Spleen (tissue), 11 donors: ENCODE results near the gene YOD1. TPM values are rescaled to one million over a fixed set of nuclear protein-coding genes. Genes with fewer than 3 reads are reported as not detected.
A peak's percentile ranks its signal among the peaks of the same experiment; 100 is the strongest.

Experiments
- DNase-seq: peaks from one replicate; pipeline ENCODE4 v3.0.0-alpha.2; 2020
- H3K27ac ChIP-seq, 8 donors: fragments of 200-600 bp; sonication (generic) in 7 of 8; 1 replicate in 4 of 8; 2 replicates in 4 of 8; pipeline versions ENCODE4 v1.5.0 to v1.8.0; 2016 to 2021; ENCODE audit warnings: inconsistent platforms in 4 of 8, mild to moderate bottlenecking in 4 of 8, moderate library complexity in 1 of 8
- H3K27me3 ChIP-seq, 7 donors: fragments of 200-600 bp; sonication (generic) in 6 of 7; replicated peaks in 1 of 7; 1 replicate in 4 of 7; 2 replicates in 3 of 7; pipeline versions ENCODE4 v1.5.0 to v1.8.0; 2016 to 2021; ENCODE audit warnings: inconsistent platforms in 3 of 7, mild to moderate bottlenecking in 1 of 7
- H3K36me3 ChIP-seq, 6 donors: fragments of 200-600 bp; sonication (generic) in 5 of 6; 1 replicate in 4 of 6; 2 replicates in 2 of 6; pipeline versions ENCODE4 v1.5.0 to v1.8.0; 2016 to 2021; ENCODE audit warnings: inconsistent platforms in 2 of 6
- H3K4me1 ChIP-seq, 6 donors: fragments of 200-600 bp; sonication (generic) in 5 of 6; 1 replicate in 3 of 6; 2 replicates in 3 of 6; pipeline versions ENCODE4 v1.5.0 to v1.8.0; 2016 to 2021; ENCODE audit warnings: inconsistent platforms in 3 of 6
- H3K4me3 ChIP-seq, 8 donors: fragments of 200-600 bp; sonication (generic) in 7 of 8; 1 replicate in 4 of 8; 2 replicates in 4 of 8; pipeline versions ENCODE4 v1.5.0 to v1.8.0; 2016 to 2021; ENCODE audit warnings: inconsistent platforms in 4 of 8, mild to moderate bottlenecking in 4 of 8, moderate library complexity in 2 of 8
- H3K9me3 ChIP-seq, 8 donors: fragments of 200-600 bp; sonication (generic) in 7 of 8; 1 replicate in 4 of 8; 2 replicates in 4 of 8; pipeline versions ENCODE4 v1.5.0 to v1.8.0; 2016 to 2021; ENCODE audit warnings: inconsistent platforms in 4 of 8
- CTCF ChIP-seq, 11 experiments: fragments of 200-600 bp in 7 of 11; fragments of 450-650 bp in 4 of 11; sonication (generic) in 4 of 11; IDR thresholded peaks in 8 of 11; conservative IDR thresholded peaks in 3 of 11; 1 replicate in 7 of 11; 2 replicates in 4 of 11; pipeline versions ENCODE4 v1.4.0 to v1.8.0; 2016 to 2021; ENCODE audit warnings: antibody characterized with exemption in 11 of 11, inconsistent platforms in 4 of 11, mild to moderate bottlenecking in 1 of 11
- POLR2A ChIP-seq, 3 donors: fragments of 450-650 bp; IDR thresholded peaks; one replicate each; pipeline ENCODE4 v1.5.1; 2017; ENCODE audit warnings: antibody characterized with exemption in 3 of 3, mild to moderate bottlenecking in 1 of 3
- POLR2AphosphoS5 ChIP-seq, 3 donors: sonication (generic); formaldehyde crosslinking; IDR thresholded peaks; one replicate each; pipeline ENCODE4 v1.5.1; 2017; ENCODE audit warnings: antibody characterized with exemption in 3 of 3
- WGBS, 5 donors: extraction: QIAGEN DNeasy Blood & Tissue Kit in 3 of 5; methylation state at CpG; one replicate each; pipeline versions ENCODE4 v1.1.5 to v1.1.7; 2013 to 2018; 5-methylcytosine and 5-hydroxymethylcytosine counted together
- intact Hi-C: fragments of 100-400 bp; cut with DNase I; formaldehyde crosslinking; loops from one replicate; pipeline ENCODE4 v1.15.0; 2023; ENCODE audit warnings: low total_unique reads
- polyA plus RNA-seq, 3 donors: library from polyadenylated mRNA; stranded (reverse); fragments of 200-250 nt; gene quantifications; one replicate each; pipeline ENCODE4 v1.2.1, GENCODE V29; 2013
- total RNA-seq, 7 donors: library from RNA; depleted of rRNA in 3 of 7; stranded (reverse); fragments of >200 nt in 3 of 7; fragmentation: NEBNext Ultra II Directional in 4 of 7; extraction: Animal tissue kit (Norgen Biotek cat#: 25700) in 4 of 7; gene quantifications; one replicate each; pipeline versions ENCODE4 v1.1.0 to v1.2.1, GENCODE V29; 2016 to 2021
- donor health status: healthy with polysubstance abuse.
- donor health status: DM: no; HTN: no; CAD: no; lungs with moderate emphysema.
- donor health status: DM: no; HTN: no; CAD: no.
- donor health status: Bipolar disorder and iron deficiency.
- donor health status: healthy.
- donor health status: DM: no; HTN: no; CAD: no.
- donor health status: DM: yes; HTN: yes; CAD: no.

The YOD1 gene
- total and polyA plus RNA-seq, 10 donors, result 2.8 to 23.2 (median 11.8) TPM

- Histone ChIP-seq H3K4me1 (peaks cover 0 to 18% (median 3%) of the 10 kb centered on the region in 6 donors), H3K4me3 (no peak overlapping the region), H3K9me3 (no peaks in the 10 kb centered on the region), H3K36me3 (peaks cover 0 to 87% (median 6%) of the 10 kb centered on the region in 6 donors), H3K27ac (peak overlapping the region in 1 of 8 donors; percentile 21), H3K27me3 (no peaks in the 10 kb centered on the region)
- DNase-seq, result no peak
- intact Hi-C loops, result loop anchor here (10.0 kb wide), 1 partner anchor 73 kb away; no protein-coding TSS in a partner anchor
- TF ChIP-seq POLR2AphosphoS5 (IDR thresholded peaks at IDR 0.05), result peak in 1 of 3 donors; percentile 70
- TF ChIP-seq POLR2A (IDR thresholded peaks at IDR 0.05), result no peak
- TF ChIP-seq CTCF (IDR thresholded peaks at IDR 0.05 in 8 of 11, conservative IDR thresholded peaks at IDR 0.05 in 3 of 11), result peak; percentile 81 to 93 (median 86)
- 49 to 59% (median 51%) methylated on average over 6 of the region's 6 CpGs for WGBS, 5 donors
Observed at GRCh38 chr1:207077470-207078377, 26.7 kb upstream of the YOD1 start.

DNA sequence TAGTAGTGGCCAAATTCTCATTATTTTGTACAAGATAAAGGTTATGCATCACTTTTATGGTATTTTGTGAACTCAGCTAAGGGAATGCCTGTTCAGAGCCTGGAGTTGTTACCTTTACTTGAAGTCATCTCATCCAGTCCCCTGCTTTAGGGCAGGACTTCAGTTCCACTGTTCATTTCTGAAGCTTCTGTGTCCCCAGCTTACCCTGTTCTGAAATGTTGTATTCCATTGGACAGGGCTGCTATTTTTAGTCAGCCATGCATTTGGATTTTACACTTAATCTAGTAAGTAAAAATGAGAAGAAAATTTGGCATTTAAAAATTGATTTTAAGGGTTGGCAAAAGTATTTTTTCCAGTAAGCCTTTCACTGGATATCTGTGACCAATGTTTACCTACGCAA is 26.0 kb upstream of the YOD1 start:
- no peak for DNase-seq
- H3K36me3 ChIP-seq, result peaks cover 0 to 90% (median 10%) of the 10 kb centered on the region in 6 donors
- TF ChIP-seq POLR2AphosphoS5 (IDR thresholded peaks at IDR 0.05) (no peak), POLR2A (IDR thresholded peaks at IDR 0.05) (no peak)
- H3K27me3 ChIP-seq, result no peaks in the 10 kb centered on the region
- intact Hi-C loops, result loop anchor here (10.0 kb wide), 1 partner anchor 72 kb away; no protein-coding TSS in a partner anchor
- peaks cover 0 to 21% (median 3%) of the 10 kb centered on the region in 6 donors for H3K4me1 ChIP-seq
- 98 to 100% (median 99%) methylated on average over 1 of the region's 1 CpG for WGBS, 5 donors
- peak overlapping the region in 1 of 8 donors; percentile 21 for H3K27ac ChIP-seq
- H3K4me3 ChIP-seq, result no peak overlapping the region
- no peaks in the 10 kb centered on the region for H3K9me3 ChIP-seq

GRCh38 chr1:207076181-207076955 is 25.4 kb upstream of the YOD1 start:
- H3K36me3 ChIP-seq, result peaks cover 0 to 90% (median 15%) of the 10 kb centered on the region in 6 donors
- H3K4me1 ChIP-seq, result peaks cover 0 to 27% (median 3%) of the 10 kb centered on the region in 6 donors
- no peaks in the 10 kb centered on the region for H3K9me3 ChIP-seq
- 70 to 83% (median 79%) methylated on average over 5 of the region's 5 CpGs for WGBS, 5 donors
- H3K27ac ChIP-seq, result peak overlapping the region in 1 of 8 donors; percentile 21
- no peak overlapping the region for H3K4me3 ChIP-seq
- TF ChIP-seq CTCF (IDR thresholded peaks at IDR 0.05 in 8 of 11, conservative IDR thresholded peaks at IDR 0.05 in 3 of 11) (no peak), POLR2A (IDR thresholded peaks at IDR 0.05) (no peak), POLR2AphosphoS5 (IDR thresholded peaks at IDR 0.05) (no peak)
- no peak for DNase-seq
- intact Hi-C loops, result loop anchor here (10.0 kb wide), 1 partner anchor 72 kb away; no protein-coding TSS in a partner anchor
- H3K27me3 ChIP-seq, result no peaks in the 10 kb centered on the region

DNA sequence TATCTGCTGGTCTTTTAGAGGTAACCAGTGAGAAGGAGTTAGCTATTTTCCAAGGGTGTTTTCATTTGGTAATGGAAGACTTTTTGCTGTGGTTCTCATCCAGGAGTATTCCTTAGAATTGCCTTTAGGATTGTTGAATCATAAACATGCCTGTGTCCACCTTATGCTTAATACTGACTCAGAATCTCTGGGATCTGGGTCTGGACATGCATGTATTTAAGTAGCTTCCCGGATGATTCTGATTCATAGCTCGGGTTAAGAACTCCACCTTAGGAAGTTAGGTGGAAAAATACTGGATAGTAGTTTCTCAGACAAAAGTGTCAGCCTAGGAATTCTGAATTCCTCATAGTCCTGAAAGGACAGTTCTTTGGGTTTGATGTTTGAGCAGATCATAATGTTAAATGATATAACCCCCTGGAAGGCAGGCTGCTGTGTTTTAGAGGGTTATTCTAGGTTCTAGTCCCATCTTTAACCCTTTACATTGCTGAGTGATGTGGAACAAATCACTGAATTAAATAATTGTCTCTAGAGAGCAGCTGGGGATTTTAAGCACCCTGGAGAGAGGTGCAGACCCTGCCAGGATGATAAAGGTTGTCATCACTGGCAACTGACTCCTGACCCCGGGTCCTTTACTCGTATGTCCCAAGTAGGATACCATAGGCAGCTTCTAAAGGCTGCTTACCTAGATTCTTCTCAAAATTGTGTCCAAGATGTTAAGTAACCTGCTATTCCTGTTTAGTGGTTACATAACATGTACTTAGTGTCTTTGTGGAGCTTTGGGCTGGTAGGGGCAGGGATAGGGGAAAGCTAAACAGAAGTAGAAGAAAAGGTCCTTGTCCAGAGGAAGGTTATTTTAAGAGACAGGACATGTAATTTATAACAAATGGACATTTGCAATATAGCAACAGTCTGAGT is 23.2 kb upstream of the YOD1 start:
- 84 to 94% (median 91%) methylated on average over 4 of the region's 4 CpGs for WGBS, 5 donors
- DNase-seq, result no peak
- H3K36me3 ChIP-seq, result peaks cover 0 to 90% (median 20%) of the 10 kb centered on the region in 6 donors
- no peak overlapping the region for H3K27ac ChIP-seq
- no peak overlapping the region for H3K4me3 ChIP-seq
- H3K27me3 ChIP-seq, result no peaks in the 10 kb centered on the region
- intact Hi-C loops, result loop anchor here (10.0 kb wide), 1 partner anchor 69 kb away; no protein-coding TSS in a partner anchor
- peaks cover 0 to 49% (median 16%) of the 10 kb centered on the region in 6 donors for H3K4me1 ChIP-seq
- TF ChIP-seq CTCF (IDR thresholded peaks at IDR 0.05 in 8 of 11, conservative IDR thresholded peaks at IDR 0.05 in 3 of 11), result no peak
- no peak for TF ChIP-seq POLR2AphosphoS5 (IDR thresholded peaks at IDR 0.05)
- TF ChIP-seq POLR2A (IDR thresholded peaks at IDR 0.05), result no peak
- no peaks in the 10 kb centered on the region for H3K9me3 ChIP-seq
